ENCODE measurements around the gene GOLGA3.

GOLGA3 gene

GRCh38 chr12:132789099-132789471 is 39.6 kb downstream of the GOLGA3 start:
- TF ChIP-seq MYC (IDR thresholded peaks at IDR 0.05; ENCODE audit: low read depth, low read length) (no peak), POLR2A (IDR thresholded peaks at IDR 0.05; ENCODE audit: extremely low read depth, insufficient read length) (no peak), CTCF (IDR thresholded peaks at IDR 0.05; ENCODE audit: low read depth, low read length) (no peak), MAX (IDR thresholded peaks at IDR 0.05; ENCODE audit: low read depth, low read length) (no peak)
- H3K4me3 ChIP-seq (ENCODE audit: low read depth, low read length): no peak overlapping the region

GRCh38 chr12:132788375-132789098 is 40.1 kb downstream of the GOLGA3 start:
- no peak overlapping the region for H3K4me3 ChIP-seq (ENCODE audit: low read depth, low read length)
- DNase-seq (ENCODE audit: low read depth): no peak
- TF ChIP-seq CTCF (IDR thresholded peaks at IDR 0.05; ENCODE audit: low read depth, low read length) (no peak), MAX (IDR thresholded peaks at IDR 0.05; ENCODE audit: low read depth, low read length) (no peak), MYC (IDR thresholded peaks at IDR 0.05; ENCODE audit: low read depth, low read length) (no peak)

More at GRCh38 chr12:132789099-132789471, 39.6 kb downstream of the GOLGA3 start:
- DNase-seq (ENCODE audit: low read depth): no peak

GRCh38 chr12:132787877-132788276 is 40.8 kb downstream of the GOLGA3 start:
- H3K4me3 ChIP-seq (ENCODE audit: low read depth, low read length): no peak overlapping the region
- TF ChIP-seq POLR2A (IDR thresholded peaks at IDR 0.05; ENCODE audit: extremely low read depth, insufficient read length) (no peak), CTCF (IDR thresholded peaks at IDR 0.05; ENCODE audit: low read depth, low read length) (no peak), MYC (IDR thresholded peaks at IDR 0.05; ENCODE audit: low read depth, low read length) (no peak), MAX (IDR thresholded peaks at IDR 0.05; ENCODE audit: low read depth, low read length) (no peak)
- DNase-seq (ENCODE audit: low read depth): no peak

- TF ChIP-seq MAX (IDR thresholded peaks at IDR 0.05; ENCODE audit: low read depth, low read length) (no peak), MYC (IDR thresholded peaks at IDR 0.05; ENCODE audit: low read depth, low read length) (no peak), POLR2A (IDR thresholded peaks at IDR 0.05; ENCODE audit: extremely low read depth, insufficient read length) (no peak), CTCF (IDR thresholded peaks at IDR 0.05; ENCODE audit: low read depth, low read length) (no peak)
- H3K4me3 ChIP-seq (ENCODE audit: low read depth, low read length): no peak overlapping the region
- DNase-seq (ENCODE audit: low read depth): no peak
Observed at GRCh38 chr12:132786192-132786591, 42.5 kb downstream of the GOLGA3 start.

- DNase-seq (ENCODE audit: low read depth): no peak
- TF ChIP-seq POLR2A (IDR thresholded peaks at IDR 0.05; ENCODE audit: extremely low read depth, insufficient read length): no peak
- TF ChIP-seq MAX (IDR thresholded peaks at IDR 0.05; ENCODE audit: low read depth, low read length): 0 out of 2 replicates have a peak, but pooled peaks have one; percentile 4
- no peak overlapping the region for H3K4me3 ChIP-seq (ENCODE audit: low read depth, low read length)
Observed at GRCh38 chr12:132784580-132784979, 44.1 kb downstream of the GOLGA3 start.

GRCh38 chr12:132783917-132784531 is 44.6 kb downstream of the GOLGA3 start:
- H3K4me3 ChIP-seq (ENCODE audit: low read depth, low read length): no peak overlapping the region
- TF ChIP-seq MYC (IDR thresholded peaks at IDR 0.05; ENCODE audit: low read depth, low read length): no peak
- TF ChIP-seq POLR2A (IDR thresholded peaks at IDR 0.05; ENCODE audit: extremely low read depth, insufficient read length): no peak
- TF ChIP-seq CTCF (IDR thresholded peaks at IDR 0.05; ENCODE audit: low read depth, low read length): no peak
- TF ChIP-seq MAX (IDR thresholded peaks at IDR 0.05; ENCODE audit: low read depth, low read length): no peak
- DNase-seq (ENCODE audit: low read depth): no peak

Data from NB4 (cell line).